Femur (tissue), 1 donor: ENCODE measurements around the gene GRIK2.

Experiments used
- DNase-seq: peaks from one replicate; pipeline ENCODE4 v3.0.0-alpha.2; 2017

Gene GRIK2

DNA sequence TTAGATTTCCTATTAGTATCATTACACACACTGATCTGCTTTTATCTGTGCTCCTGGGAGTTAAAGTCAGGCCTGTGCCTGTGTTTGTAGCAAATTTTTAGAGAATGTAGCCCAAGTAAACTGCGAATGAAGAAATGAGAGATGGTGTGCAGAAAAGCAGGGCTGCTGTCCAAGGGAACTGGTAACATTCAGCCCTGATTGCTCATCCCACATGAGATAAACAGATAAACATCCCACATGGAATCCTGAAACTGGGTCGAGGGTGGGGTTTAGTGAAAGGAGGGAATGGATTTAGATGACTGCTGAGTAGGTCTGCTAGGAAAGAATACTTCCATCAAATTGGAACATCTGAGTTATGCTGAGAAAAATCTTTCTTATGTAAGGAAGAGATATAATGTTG lies 69.1 kb downstream of the GRIK2 start:
- no peak for DNase-seq

DNA sequence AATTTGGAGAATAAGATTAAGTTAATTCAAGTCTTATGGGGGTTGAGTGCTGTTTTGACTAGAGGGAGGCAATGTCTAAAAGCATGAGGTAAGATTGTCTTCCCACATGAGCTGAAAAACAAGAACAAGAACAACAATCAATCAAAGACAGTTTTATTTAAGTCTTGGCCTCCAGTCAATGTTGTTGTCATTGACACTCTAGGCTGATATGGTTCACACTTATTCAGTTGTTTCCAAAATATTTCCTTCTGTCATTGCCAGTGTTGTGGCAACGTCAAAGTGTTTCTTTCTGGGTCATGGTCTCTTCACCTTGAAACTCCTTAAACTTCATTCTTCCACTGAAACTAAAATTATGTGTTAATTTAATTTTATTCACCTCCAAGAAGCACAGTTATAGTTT lies 72.4 kb downstream of the GRIK2 start:
- no peak for DNase-seq

DNA sequence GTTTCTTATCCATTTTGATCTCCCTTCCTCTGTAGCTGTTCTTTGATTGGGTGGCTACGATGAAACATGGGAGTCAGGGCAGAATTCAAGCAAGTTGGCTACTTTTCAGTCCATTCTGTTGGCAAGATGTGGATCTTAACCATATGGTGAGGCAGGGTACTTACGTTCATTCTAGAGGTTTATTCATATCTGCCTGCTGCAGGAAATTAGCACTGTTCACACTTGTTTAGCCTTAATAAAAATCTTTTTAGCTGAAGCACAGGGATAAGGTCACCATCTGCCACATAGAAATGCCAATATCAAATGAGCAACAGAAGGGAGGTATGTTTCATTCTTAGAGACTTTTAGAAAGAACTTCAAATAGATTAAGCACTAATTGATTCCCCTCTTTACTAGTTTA lies 83.9 kb downstream of the GRIK2 start:
- no peak for DNase-seq

DNA sequence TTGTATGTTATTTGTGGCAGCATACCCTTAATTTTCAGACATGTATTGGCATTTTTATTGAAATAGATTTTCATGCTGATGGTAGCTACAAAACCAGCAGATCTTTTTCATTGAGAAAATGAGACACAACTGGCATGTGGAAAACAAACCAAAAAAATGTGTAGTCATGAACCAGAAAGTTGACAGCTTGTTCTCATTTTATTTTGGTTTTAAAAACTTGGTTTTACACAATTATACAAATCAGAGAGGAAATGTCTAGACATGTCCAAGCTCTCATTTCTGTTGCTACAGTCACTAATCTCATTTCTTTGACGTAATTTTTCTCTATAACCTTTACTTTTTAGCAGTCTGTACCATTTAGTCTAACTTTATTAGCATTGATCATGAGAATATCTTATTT lies 85.4 kb downstream of the GRIK2 start:
- DNase-seq: no peak

DNA sequence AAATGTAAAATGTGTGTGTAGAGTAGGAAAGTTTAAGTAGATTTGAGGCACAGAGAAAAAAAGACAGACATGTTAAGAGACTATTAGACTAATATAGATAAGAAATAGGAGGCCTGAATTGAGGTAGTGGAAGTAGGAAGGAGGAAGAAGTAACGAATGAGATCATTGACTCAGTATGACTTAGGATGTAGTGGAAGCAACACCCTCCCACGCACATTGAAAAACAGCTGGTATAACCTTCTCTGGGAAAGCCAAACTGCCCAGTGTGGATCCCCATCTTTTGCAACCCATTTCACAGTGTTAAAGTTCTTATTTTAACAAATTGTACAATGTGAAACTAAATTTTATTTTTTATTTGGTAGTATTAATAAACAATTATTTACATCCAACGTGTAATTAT lies 89.1 kb downstream of the GRIK2 start:
- no peak for DNase-seq

DNA sequence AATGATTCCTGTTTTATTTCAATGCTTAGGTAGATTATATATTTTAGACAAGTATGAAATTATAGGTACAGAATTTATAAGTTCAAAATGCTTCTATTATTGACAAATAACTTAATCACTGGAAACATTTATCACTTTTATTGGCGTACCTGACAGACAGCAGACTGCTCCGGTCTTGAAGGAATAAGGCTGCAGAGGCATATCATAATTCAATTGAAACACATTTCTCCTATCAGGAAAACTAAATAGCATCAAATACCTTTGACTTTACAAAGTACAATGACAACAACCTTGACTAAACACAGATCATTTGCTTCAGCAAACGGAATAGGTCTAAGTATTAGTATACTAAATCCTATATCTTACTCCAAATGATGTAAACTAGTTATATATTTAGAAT lies 91.3 kb downstream of the GRIK2 start:
- DNase-seq: no peak

DNA sequence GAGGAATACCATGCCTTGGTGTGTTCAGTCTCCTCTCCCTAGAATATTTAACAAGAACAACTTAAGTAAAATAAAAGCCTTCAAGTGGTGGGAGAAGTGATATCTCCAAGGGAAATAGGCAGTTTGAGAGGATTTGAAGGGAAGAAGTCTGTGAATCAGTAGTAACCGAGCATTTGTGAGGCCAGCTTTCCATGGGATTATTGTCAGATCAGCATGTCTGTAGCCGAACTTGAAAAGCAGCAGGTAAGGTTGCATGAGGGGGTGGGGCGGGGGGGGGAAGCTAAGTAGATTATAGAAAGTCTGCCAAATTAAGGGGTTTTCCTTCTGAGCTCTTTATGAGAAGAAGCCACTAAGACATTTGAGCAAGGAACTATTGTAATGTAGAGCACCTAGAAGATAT lies 92.6 kb downstream of the GRIK2 start:
- no peak for DNase-seq

DNA sequence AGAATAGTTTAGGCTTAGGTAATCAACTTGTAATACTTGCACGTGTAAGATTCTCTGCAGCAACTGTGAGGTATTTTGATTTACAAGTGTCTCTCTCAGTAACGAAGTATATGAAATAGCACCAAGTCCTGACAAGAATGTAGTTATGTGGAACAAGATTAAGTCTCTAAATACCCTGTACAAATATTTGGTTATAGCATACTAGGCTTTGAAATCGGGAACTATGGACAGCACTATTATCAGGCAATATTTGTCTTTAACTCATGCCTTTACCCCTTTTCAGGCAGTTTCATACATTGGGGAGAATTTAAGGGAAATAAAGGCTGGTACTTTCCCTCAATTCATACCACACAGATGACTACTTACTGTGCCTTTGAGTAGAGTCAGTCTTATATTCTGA lies 93.2 kb downstream of the GRIK2 start:
- DNase-seq: no peak

DNA sequence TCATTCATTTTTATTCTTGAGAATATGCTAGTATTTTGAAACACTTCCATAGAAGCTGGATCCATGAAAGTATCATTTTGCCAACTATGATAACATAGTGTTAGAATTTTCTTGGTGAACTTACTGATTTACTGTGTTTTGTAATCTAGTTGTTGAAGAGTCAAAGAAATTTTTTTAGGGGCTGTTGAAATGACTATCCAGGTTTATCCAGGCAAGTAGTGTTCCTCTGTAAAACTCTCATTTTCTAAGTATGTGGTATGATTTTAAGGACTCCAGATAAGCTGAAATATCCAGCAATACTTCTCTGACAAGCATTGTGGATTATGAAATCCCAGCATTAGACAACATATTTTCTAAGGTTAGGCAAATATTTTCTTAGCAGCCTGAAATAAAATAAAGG lies 95.9 kb downstream of the GRIK2 start:
- DNase-seq: no peak

DNA sequence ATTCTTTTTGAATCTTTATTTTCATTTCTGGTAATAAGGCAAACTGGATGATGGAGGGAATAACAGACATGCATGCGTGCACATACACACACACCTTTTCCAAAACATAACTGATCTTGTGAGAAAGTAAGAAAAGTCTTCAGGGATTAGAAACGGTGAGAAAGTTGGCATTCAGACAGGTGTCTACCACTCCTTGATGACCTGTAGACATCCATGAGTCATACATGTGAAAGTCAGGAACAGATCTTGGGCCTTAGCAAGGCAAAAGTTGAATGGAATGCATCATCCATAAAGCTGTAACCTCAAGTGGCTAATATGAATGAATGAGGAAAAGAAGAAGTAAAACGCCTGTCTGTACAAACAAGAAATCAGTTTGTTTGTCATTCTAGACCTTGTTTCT lies 97.3 kb downstream of the GRIK2 start:
- no peak for DNase-seq

DNA sequence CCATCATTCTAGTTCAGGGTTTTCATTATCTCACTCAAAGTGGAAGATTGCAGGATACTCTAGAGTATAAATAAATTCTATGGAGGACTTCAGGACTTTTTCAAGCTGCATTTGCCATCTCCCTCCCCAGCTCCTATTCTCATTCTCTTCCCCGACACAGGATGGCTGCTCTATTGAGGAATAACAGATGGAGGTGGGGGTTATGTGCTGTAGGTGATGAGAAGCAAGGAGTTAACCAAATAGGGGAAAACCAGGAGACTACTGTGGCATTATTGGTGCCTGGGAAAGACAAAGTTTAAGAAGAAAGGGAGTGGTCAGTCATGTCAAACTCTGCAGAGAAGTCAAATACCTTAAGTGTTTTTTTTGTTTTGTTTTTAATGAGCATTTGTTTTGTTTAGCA lies 109.3 kb downstream of the GRIK2 start:
- no peak for DNase-seq

DNA sequence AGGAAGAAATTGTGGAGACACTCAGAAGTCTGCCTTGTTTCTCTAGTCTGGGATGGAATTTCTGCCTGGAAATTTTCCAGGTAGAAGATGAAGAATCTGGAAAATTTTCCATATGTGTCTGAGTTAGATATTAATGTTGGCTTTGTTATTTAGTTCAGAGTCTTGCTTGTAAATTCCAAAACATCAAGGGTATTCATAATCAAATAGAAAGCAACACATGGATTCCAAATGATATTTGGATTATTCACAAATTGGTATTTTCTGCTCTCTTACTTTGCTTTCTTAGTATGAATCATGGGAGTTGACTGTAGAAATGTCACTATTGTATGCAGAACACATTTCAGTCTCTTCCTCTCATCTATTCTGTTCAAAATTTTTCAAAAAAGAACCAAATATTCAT lies 116.0 kb downstream of the GRIK2 start:
- DNase-seq: no peak

DNA sequence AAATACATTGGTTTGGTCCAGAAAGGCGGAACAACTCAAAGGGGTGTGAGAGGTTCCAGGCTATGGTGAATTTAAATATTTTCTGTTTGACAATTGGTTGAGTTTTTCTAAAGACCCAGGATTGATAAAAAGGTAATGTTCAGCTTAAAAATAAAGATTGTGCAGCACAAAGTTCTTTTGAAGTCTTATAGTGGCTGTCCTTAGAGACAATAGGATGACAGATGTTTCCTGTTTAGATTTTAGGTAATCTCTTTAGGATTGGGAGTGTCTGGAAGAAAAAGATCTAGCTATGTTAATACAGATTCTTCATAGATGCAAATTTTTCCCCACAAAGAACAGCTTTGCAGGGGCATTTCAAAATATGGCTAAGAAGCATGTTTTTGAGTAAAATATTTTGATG lies 119.7 kb downstream of the GRIK2 start:
- no peak for DNase-seq

DNA sequence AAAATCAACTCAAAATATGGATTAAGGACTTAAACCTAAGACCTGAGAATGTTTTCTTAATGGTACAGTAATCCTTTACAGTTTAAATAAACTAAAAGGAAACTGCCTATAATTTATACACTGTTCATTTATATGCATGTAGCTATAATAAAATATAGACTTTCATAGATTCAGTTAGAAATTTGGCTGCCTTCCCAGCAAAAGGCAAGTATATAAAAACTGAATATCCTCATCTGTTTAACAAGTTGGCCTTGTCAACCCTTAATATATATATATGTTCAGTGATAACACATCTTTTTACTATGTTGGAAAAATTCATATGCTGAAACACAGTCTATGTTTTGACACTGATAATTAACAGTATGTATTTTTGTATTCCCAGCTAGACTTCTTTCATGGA lies 123.1 kb downstream of the GRIK2 start:
- DNase-seq: no peak

DNA sequence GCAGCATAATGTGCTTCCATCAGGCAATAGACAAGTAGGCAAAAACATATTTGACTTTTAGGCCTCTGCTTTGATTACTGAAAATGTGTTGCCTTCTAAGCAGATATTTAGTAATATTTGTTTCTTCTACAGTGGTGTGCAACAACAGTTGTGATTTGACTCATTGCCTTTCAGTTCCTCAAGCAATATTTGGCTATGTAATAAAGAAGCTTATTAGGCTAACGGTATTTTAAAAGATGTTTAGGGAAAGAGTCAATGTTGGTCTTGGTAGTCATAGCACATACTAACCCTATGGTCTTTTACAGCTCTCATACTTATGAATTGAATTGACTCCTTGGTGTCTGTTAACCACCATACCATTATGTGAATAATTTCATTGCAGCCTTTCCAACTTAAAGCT lies 124.1 kb downstream of the GRIK2 start:
- DNase-seq: no peak

DNA sequence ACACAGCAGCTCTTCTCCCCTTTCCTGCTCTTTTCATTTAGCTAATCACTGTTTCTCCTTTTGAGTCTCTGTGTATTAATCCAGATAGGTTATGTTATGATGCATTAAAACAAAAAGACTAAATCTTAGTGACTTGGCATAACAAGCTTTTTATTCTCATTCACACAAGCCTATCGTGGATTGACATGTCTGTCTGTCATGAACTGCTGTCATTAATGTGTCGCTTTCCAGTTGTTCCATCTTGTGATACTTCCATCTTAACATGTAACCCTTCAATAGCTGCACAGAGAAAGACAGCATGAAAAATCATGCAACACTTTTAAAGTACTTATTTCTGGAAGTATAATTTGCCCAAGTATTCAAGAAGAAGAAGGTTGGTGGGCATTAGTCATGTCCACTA lies 128.7 kb downstream of the GRIK2 start:
- no peak for DNase-seq

DNA sequence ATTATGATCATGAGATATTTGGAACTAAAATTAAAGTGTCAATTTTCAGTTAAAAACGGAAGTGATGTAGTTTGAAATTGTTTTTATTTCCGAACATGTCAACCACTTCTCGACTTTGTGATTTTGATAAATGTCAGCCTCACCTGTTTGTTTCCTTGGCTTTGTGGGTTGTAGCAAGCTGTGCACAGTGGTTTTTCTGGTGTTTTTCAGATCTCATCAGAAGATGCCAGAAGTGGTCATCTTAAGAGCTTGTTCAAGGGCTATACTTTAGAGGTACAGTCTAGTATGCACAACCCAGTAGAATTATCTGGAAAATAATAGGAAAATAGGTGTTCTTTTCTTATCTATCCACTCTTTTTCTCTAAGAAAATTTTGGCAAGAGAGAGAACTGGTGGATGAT lies 134.0 kb downstream of the GRIK2 start:
- no peak for DNase-seq

DNA sequence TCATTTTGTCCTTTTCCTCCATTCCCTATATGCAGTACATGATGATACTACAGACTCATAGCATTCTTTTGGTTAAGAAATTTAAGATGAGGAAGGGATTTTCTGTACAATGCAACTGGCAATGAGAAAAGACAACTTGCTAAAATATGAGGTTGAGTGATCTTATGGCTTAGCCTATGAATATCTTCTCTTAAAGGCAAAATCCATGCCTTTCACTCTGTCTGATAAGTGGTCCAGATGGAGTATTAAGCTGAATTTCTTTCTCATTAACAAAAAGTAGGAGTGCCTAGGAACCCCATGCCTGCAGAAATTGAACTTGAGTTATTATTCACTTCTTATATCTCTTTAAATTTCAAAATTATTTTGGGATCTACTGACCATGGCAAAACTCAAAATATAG lies 135.3 kb downstream of the GRIK2 start:
- DNase-seq: no peak

DNA sequence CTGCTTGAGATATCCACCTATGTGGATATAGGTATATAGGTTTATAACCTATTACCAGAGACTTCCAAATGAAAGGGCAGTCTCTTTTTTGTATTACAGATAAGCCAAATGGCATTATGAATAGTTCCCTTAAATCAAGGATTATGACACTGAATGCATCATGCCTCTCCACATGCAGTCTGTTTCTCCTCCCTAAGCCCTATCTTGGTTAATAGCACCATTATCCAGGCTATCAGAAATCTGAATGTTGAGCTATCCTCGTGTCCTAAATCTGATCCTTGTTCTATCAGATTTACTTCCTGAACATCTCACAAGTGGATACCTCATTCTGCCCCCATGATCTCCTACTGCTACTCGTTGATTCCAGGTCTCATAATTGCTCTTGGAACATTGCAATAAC lies 138.0 kb downstream of the GRIK2 start:
- no peak for DNase-seq

DNA sequence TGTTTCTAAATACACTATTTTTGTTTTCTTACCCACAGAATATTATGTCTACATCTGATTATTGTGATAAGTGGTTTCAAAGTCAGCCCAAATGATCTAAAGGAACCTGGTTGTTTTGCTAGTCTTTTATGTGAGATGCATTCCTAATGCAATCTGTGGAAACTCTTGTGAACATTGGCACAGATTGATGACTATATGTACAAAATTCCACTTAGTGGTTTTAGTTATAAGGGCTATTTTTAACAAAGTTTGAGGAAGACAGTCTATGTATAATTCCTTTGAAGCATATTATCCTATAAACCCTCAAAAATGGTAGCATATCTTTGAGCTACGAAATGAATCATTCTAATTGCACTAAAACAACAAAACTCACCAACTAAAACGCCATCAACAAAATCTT lies 140.9 kb downstream of the GRIK2 start:
- no peak for DNase-seq

DNA sequence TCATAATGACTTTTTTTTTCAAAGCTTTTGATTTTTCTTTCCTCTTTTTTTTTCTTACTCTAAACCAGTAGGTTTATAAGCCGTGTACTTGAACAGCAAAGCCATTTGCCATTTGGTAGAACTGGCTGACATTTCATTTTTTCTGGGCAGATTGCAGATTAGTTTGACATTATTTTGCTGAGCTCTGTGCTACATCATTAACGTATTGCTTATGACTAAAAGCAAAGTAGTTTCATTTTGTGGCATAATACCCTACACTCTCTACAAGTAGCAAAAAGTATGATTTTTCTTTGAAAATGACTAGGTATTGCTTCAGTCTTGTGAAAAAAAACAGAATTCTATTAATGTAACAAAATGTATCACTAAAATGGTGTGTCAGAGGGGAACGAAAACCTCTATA lies 141.3 kb downstream of the GRIK2 start:
- DNase-seq: no peak

DNA sequence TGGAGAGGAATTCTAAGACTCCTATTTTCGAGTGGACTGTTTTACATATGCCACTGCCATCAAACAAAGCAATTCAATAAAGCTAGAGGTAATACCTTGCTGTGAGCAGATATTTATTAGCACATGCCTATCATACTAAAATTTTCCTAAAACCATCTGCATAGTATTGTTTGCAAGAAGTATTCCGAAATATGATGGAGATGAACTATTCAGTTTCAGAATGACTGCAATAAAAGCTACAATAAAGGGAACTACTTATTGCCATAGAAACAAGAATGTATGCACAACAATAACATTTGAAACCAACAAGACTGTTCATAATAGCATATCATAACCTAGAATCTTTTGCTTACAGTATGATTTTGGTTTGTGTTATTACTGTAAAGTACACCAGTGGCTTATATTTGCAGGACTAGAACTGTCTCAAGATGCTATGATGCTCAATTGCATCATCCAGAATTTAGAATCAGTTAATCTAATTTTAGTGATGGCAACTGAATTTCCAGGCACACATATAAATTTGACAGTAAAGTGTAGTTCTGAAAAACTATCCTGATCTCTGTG lies 144.3 kb downstream of the GRIK2 start:
- DNase-seq: no peak

DNA sequence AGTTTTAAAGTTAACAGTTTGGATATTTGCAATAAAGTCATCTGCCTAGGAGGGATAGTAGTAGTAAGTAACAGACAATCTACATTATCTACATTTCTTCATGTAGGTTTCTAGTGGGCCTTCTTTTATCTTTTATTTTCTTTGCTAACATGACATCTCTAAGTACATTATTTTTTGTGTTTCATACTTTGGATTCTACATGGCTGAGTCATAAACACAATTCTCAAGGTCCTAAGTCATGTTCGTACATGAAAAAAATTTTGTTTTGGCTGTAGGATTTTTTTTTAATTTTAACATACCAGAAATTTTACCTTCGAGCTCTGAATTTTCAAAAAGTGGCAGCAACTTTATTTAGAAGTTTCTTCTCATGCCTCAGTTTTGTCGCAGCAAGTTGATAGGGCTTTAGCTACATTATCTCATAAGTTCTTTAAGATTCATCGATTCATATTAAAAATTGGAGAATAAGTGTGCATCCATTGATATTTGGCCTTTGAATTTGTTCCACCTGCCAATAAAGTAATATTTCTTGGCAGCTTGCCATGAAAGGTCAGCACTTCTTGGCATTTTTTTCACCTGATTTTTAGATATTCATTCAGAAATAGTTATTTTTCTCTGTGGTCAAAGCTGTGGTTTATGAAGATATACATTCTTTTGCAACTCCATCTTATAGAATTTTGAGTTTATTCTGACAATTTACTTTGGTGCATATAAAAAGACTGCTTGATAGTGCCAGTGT lies 146.2 kb downstream of the GRIK2 start:
- no peak for DNase-seq

DNA sequence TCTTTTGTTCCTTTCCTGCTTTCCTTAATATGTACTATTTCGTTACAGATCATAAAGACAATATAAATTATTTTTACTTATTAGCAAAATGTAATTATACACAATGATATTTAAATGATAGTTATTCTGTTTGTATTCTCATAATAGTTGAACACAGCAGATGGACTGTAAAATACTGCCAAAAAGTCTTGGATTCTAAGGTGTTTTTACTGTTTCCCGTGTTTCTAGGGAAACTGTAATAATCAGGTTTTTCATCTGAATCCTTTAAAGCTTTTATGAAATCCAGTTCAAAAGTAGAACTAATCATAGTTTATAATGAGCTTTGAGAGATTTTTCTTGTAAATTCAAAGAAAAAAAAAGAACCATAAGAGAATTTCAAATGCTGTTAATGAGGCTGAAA lies 148.4 kb downstream of the GRIK2 start:
- DNase-seq: no peak

DNA sequence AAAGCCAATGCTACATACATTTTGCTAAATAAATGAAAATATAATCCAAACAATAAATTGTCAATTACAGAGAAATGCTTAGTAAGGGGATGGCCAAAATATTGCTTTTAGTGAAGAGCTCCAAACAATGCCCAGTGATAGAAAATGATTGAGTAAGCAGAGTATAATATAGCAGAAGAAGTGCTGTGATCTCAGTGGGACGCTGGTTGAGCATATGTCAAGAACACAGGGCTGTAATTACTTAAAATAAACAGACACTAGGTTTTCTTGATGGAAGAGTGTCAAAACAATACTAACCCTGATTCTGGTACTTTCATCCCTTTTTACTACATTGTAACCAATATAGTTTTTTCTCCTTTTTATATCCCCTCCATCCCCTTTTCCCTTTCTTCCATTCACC lies 150.3 kb downstream of the GRIK2 start:
- DNase-seq: no peak
